HG03442 (cell line): ENCODE measurements around the gene TIAM2.
"Not testable (repeated sequence)": the region's sequence is repeated elsewhere in the genome, so short reads cannot be mapped to it uniquely, and the experiment has no call there.

Experiments used
- ATAC-seq: cut with Tn5 transposase; IDR thresholded peaks from one replicate; pipeline ENCODE4 v1.9.1; 2021; ENCODE audit warnings: mild to moderate bottlenecking, moderate library complexity; ENCODE audit not compliant: unreplicated experiment

TIAM2 gene

DNA sequence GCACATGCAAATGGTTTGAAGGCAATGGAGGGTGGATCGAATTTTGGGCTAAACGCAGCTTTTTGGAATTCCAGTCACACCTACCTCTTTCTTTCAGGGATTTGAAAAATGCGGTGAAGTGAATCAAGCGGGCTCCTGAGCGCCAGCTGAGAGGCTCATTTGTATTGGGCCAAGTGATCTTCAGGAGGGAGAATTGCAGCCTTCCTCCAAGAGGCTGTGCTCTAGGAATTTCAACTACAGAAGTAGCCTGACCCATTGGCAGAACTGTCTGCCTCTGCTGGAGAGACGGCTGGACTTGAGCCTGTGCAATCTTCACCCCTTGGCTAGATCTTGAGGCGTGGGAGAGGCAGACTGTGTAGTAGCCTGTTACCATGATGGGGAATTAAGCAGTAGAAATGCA, 5.7 kb upstream of the TIAM2 start:
- no peak for ATAC-seq

DNA sequence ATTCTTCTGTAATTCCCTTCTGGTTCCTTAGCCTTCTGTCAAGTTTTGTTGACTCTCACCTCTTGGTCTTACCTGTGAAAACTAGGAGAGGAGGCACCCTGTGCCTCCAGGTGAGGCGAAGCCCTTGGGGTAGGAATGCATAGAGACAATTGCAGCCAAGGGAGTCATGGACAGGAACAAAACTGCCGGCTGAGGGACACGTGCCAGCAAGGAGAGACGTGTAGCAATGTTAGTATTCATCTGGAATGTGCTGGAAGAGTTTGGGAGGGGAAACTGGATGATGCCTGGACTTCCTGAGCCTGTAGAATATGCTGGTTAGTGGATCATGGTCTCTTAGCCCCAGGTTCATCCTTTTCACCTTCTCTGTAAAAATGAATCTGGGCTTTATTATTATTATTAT, 3.9 kb upstream of the TIAM2 start:
- no peak for ATAC-seq

DNA sequence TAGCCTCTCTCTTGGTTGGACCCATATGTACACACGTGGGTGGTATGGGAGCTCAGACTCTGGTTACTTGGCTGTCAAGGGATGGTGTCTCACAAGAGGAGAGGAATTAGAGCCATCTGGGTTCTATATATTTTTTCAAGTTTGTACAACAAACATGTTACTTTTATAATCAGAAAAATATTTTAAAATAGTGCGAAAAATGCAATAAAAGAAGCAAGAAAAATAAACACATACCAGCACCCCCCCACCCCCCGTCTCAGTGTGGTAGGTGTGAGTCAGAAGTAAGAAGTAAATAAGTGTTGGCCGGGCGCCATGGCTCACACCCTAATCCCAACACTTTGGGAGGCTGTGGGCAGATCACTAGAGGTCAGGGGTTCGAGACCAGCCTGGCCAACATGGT, 2.1 kb upstream of the TIAM2 start:
- ATAC-seq, result no peak

DNA sequence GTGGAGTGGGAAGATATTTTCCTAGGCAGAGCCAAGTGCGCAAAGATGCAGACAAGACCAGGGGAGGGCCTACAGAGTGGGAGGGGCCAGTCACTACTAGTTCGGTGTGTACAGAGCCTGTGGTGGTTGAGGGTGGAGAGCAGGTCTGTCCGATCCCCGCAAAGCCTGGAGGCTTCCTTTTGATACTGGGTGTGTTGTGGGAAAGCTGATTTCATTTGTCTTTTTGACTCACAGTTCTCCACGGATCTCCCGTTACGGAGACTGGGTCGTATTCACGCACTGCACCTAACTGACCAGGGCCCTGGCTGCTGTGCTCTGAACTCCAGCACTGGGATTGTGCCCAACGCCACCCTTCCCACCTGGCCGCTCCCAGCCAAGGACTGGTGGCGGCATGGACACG, 1.4 kb upstream of the TIAM2 start:
- ATAC-seq, result no peak

DNA sequence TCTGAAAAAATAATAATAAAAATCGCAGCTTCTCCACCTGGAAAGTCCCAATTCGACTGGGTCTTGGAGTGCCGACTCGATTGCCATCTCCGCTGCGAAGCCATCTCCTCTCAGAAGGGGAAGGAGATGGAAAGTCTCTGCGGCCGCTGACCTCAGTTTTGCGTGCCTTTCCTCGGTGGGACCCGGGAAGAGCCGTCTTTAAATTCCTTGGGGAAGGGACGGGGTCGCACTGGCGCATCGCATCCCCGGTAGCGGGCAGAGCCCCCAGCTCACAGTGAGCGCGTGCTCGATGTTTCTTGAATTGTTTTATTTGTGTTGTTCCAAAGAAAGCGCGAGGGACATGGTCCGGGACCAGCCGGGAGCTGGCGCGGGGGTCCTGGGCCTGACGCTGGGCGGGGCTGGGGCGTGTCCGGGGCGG, 270 bp upstream of the TIAM2 start:
- ATAC-seq, result no peak

DNA sequence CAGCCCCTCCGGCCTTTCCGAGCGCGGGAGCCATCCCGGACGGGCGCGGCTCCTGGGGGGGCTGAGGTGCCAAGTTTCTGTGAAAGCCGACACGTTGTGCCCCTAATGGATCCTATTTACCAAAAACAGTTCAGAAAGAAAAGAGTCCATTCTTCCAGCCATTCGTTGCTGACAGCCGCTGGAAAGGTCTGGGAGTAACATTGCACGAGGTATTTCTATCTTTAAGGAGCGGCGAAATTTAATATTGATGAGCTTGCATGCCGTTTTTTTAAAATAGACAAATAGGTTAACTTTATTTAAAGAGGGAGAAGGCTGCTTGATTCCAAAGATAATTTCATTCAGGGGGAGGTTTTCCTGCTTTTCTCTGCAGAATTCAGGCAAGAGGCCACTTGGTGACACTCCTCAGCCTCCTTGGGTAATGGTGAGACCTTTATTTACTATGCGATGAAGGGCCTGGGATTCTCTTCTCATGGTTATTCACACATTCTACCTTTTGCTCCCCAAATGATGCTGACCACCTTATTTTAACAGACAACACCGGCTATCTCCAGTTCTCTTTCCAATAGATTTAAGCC, 988 bp downstream of the TIAM2 start:
- no peak for ATAC-seq

DNA sequence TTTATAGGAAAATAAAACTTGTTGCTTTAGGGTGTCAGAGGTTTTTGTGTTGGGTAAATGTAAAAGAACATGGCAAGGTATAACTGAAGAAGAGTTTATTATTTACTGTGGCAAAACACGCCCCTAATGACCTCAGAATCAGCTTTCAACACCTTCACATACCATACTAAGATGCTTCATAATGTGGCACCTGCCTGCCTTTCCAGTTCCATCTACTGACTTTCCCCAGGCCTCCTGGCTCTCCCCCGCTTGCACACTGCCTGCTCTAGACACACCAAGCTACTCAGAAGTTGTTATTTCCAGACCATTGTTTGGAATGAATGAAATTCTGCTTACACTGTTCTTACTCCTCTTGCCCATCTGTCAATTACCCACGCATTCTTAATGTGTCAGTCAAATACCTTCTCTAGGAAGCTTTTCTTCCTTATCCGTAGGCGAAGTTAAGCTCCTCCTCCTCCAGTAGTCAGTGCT, 1.8 kb downstream of the TIAM2 start:
- no peak for ATAC-seq

DNA sequence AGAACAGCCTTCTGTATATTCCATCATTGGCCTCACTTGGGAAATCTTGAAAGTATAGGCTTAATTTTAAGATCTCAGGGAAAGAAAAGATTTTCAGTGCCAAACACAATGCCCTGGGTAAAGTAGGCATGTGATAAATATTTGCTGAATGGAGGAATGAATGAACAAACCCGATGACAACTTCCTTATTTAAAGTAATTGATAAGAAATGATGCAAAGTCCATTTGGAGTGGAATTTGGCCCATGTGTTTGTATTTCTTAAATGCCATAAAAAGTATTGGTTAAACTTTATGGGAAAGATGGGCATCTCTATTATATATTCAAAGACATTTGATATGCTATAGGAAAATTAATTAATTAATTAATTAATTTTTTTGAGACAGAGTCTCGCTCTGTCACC, 3.7 kb downstream of the TIAM2 start:
- no peak for ATAC-seq

DNA sequence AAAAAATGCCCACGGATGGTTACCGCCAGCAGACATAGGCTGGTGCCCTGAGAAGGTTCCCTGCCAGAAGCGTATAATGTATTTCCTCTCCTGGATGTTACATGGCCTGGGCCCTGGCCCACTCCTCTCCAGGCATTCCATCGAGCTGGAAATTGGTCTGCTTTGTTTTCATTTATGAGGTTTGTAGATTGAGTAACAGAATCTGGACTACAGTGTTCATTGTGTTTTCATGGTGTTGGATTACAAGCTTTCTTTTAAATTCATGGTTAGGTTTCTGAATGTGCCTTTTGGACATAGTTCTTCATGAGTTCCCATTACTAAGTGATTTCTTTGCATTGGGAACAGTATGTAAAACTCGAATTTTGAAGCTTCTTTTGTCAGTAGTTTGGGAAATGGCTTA, 6.4 kb downstream of the TIAM2 start:
- no peak for ATAC-seq

DNA sequence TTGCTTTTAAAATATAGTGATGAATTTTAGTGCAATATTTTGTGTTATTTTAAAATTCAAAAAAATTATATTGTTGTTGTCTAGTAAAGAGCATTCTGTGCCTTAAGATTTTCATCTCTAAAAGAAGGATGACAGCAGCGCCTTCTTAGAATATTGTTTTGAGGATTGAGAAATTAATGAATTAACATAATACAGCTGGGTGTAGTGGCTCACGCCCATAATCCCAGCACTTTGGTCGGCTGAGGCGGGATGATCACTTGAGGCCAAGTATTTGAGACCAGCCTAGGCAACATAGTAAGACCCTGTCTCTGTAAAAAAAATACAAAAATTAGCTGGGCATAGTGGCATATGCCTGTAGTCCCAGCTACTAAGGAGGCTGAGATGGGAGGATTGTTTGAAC, 6.8 kb downstream of the TIAM2 start:
- no peak for ATAC-seq

DNA sequence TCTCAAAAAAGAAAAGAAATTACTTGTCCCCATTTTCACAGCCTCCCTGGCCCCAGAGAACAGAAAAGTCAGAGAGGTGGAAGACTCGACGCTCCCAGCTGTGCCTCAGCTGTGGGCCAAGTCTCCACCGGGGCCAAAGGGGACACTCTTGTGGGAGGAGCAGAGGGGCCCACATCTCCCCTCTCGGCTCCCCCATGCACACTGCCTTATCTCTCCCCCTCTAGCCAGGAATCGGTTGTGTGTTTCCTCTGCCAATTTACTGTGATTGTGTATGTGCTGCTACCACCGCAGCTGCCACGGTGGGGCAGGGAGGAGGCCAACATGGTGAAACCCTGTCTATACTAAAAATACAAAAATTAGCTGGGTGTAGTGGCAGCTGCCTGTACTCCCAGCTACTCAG, 8.4 kb downstream of the TIAM2 start:
- ATAC-seq, result no peak

DNA sequence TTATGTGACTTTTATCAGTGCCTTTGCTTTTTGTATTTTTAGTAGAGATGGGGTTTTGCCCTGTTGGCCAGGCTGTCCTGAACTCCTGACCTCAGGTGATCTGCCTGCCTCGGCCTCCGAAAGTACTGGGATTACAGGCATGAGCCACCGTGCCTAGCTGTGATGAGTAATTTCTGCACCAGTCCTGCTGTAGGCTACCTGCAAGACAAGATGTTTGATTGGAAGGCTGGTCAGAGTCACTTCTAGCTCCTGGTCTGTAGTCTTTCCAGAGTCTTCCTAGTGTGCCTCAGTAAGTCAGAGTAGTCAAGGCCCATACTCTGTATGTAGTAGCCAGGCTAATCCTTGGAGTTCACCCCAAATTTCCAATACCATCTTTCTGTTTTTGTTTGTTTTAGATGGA, 8.9 kb downstream of the TIAM2 start:
- ATAC-seq, result no peak

DNA sequence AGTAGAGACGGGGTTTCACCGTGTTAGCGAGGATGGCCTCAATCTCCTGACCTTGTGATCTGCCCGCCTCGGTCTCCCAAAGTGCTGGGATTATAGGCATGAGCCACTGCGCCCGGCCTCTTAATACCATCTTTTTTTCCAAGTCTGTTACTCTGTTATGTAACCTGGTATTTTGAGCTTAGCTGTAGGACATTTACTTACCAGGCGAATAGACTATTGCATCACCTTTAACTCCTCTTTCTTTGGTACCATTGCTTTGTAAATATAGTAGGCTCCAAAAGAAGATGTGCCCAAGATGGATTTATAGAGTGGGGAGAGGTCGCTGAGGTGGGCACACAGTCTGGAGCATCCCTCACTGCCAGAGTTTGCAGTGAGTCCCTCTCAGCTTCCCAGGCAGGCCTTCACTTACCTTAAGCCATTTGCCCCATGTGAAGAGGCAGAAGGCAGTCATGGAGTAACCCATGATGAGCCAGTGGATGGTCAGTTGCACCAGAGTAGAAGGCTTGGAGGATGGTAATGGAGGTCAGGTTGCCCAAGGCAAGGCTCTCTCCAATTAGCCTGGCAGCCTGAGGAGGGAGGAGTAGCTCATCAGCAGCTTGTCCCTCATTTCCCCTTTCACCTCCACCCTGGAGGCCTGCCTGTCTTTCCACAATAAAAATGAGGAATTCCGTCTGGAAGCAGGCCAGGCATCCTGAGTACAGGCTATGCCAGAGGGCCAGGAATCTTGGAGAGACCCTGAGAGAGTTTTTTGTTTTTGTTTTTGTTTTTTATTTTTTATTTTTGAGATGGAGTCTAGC, 9.7 kb downstream of the TIAM2 start:
- no peak for ATAC-seq

DNA sequence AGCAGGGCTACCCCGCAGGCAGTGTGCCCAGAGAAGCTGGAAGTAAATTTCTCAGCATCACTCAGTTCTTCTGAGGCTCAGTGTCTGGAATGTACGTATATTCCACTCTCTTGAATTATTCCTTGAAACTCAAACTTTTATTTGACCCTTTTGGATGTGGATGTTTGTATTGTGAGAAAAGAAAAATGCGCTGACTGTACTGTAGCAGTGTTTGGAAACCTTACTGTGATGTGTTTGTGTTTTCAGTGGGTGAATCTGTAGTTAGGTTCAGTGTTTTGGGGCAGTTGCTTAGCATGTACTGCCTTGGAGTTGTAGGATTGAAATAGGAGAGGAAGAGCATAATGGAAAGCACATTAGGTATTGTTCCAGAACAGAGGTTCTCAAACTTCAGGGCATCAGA, 13.5 kb downstream of the TIAM2 start:
- ATAC-seq, result no peak

DNA sequence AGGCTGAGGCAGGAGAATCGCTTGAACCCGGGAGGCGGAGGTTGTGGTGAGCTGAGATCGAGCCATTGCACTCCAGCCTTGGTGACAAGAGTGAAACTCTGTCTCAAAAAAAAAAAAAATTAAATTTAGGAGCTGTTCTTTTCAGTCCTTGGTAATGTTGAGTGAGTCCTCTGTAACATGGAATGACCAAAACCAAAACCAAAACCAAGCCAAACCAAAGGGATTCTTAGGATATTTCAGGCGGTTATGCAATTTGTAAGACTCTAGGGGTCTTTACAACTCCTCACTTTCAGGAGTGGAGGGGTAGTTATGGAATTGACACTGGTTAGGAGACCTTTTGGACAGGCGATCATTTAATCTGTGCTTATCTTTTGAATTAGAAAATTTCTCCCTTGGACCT, 15.8 kb downstream of the TIAM2 start:
- no peak for ATAC-seq

DNA sequence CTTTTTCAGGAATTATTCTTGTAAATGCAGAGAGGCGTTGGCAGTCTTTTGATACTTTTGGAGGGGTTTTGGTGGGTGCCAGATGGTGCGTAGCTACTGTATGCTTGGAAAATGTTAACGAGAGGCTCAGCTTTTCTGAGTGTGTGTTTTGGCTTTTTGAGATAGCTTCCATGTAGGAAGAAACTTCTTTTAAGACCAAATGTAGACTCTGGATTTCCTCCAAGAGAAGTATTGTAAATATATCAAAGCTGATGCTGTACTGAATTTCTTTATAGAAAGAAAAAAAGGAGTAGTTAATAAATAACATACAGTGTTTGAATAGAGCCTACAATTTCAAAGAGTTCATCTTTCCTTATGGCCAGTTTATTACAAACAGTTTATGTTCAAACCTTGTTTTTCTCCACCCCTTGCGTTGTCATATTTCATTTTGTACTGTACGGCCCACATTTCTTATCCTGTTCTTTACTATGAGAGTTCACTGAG, 16.7 kb downstream of the TIAM2 start:
- ATAC-seq, result no peak

DNA sequence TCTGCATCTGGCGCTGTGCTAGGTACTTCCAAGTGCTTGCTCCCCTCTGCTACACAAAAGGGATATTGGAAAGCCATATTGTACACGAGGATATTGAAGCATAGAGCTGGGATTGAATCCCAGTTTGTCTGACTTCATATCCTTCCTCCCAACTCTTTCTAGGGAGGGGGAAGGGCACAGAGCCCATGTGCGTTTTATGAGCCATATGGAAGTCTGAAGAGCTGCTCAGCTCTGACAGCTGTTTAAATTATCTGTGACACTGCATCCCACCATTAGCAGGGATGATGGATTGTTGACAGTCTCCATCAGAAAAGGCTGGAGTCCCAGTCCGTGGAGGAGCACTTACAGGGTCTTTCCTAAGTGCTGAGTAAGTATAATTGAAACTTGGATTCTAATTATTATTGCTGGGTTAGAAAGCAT, 18.4 kb downstream of the TIAM2 start:
- ATAC-seq, result no peak

DNA sequence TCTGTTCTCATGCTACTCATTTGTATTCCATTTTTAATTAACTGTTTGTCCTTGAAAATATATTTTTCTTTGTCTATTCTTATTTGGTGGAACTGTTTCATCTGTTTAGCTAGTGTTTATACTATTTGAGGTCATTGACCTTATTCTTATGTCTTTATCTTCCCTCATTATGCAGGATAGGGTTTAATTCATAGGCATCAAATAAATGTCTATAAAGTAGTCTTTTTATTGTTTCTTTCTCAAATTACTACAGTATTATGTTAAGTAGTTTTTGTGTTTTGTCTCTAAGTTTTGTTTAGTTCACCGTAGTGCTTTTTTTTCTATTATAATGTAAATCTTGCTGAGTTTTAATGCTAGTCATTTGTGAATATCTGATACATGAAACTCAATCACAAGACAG, 19.0 kb downstream of the TIAM2 start:
- no peak for ATAC-seq

DNA sequence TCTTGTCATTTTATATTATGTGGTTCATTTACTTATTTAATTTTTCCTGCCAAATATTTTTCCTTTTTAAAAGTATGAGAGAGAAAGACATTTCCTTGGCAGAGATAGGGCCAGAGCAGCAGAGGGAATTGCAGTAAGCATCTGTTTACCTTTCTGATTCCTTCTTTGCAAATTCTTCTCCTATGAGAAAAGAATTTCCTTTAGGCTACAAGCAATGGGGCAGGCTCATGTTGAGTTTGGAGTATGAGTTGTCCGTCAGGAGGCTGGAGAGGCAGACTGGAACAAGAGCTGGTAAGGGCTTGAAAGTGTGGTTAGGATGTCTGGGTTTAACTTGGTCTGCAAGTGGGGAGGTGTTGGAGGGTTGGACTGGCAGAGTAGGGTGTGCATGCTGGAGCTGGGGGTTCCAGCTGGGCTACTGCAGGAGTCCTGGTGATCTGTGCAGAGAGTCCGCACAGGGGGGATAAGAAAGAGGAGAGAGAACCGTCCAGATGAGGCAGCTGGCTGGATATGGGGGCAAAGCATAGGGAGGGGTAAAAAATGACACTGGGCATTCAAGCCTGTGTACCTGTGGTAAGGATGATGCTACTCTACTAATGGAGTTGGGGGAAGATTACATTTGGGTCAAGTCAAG, 19.7 kb downstream of the TIAM2 start:
- ATAC-seq, result no peak

DNA sequence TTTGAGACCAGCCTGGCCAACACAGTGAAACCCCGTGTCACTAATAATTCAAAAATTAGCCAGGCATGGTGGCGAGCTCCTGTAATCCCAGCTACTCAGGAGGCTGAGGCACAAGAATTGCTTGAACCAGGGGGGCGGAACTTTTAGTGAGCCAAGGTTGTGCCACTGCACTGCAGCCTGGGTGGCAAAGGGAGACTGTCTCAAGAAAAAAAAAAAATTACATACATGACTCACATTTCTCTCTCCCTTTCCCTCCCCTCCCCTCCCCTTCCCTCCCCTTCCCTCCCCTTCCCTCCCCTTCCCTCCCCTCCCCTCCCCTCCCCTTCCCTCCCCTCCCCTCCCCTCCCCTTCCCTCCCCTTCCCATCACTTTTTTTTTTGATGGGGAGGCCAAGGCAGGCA, 23.3 kb downstream of the TIAM2 start:
- not testable (repeated sequence) for ATAC-seq

DNA sequence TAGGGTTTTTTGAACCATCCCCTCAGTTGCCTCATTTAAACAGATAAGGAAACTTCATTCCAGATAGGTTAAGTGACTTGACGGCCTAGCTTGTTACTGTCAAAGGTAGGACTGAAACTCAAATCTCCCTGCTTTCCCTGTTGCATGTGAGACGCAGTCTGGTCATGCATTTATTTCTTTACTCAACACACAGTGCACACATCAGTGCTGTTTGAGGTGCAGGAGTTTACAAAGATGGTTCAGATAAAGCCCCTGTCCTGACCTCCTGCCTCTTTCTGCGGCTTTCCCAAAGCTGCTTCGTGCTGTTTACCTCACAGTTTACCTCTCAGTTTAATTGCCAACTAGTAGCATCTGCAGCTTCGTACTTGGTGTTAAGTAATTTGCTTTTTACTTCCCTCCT, 26.6 kb downstream of the TIAM2 start:
- ATAC-seq, result no peak

DNA sequence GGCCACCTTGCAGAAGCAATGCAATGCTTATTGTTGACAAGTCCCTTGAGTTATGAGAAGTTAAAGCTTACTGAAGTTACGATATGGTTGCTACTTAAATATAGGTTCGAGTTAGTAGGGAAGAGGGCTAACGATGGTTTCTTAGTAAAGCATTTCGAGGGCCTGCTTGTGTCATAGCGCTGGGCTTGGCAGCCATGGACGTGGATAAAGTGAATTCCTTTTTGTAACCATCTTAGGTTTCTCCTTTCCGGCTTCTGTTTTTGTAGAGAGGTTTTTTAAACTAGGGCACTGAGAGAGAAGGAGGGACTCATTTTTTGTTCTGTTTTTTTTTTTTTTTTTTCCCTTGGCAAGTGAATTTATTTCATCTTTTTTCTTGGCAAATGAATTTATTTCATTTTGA, 27.6 kb downstream of the TIAM2 start:
- no peak for ATAC-seq
